Stimulated activated effector memory CD8-positive, alpha-beta T cell treated with anti-CD3 and anti-CD28 coated beads, Interleukin-12 subunit alpha, Interleukin-12 subunit beta, amount 100 ng/mL, for 72 hours (primary cell): ENCODE data around the gene METAP1.
"Not testable (repeated sequence)": the region's sequence is repeated elsewhere in the genome, so short reads cannot be mapped to it uniquely, and the experiment has no call there.

Experiments used
- ATAC-seq: fragments of 150-1000 bp; cut with Tn5 transposase; 2 replicates; pipeline ENCODE4 v1.10.0; 2021
- DNase-seq, 2 donors: peaks; one replicate each; pipeline ENCODE4 v3.0.0; 2021 to 2022; ENCODE audit warnings: low spot score in 2 of 2
- H3K27ac Mint-ChIP-seq: one replicate; pipeline ENCODE4 v1.8.0; 2022; ENCODE audit warnings: mild to moderate bottlenecking, mixed read lengths
- H3K36me3 Mint-ChIP-seq: one replicate; pipeline ENCODE4 v1.8.0; 2022; ENCODE audit warnings: mild to moderate bottlenecking, mixed read lengths
- H3K4me1 Mint-ChIP-seq: one replicate; pipeline ENCODE4 v1.8.0; 2022; ENCODE audit warnings: mixed read lengths
- H3K4me3 Mint-ChIP-seq: one replicate; pipeline ENCODE4 v1.8.0; 2022; ENCODE audit warnings: mild to moderate bottlenecking, mixed read lengths
- H3K9me3 Mint-ChIP-seq: one replicate; pipeline ENCODE4 v1.8.0; 2022; ENCODE audit warnings: mixed read lengths

METAP1 gene

GRCh38 chr4:98987720-98988119 lies 7.8 kb upstream of the METAP1 start:
- no peak overlapping the region for H3K4me3 Mint-ChIP-seq
- no peak for DNase-seq
- peaks cover 4% of the 10 kb centered on the region for H3K9me3 Mint-ChIP-seq
- no peak overlapping the region for H3K27ac Mint-ChIP-seq
- H3K4me1 Mint-ChIP-seq: no peaks in the 10 kb centered on the region
- ATAC-seq: no peak
- H3K36me3 Mint-ChIP-seq: no peaks in the 10 kb centered on the region

- H3K27ac Mint-ChIP-seq, DNase-seq, ATAC-seq, H3K4me3 Mint-ChIP-seq, H3K36me3 Mint-ChIP-seq, H3K9me3 Mint-ChIP-seq: not testable (repeated sequence)
- H3K4me1 Mint-ChIP-seq: peaks cover 24% of the 10 kb centered on the region
Observed at GRCh38 chr4:98992835-98993234, 2.7 kb upstream of the METAP1 start.

GRCh38 chr4:98993419-98994071 lies 2.0 kb upstream of the METAP1 start:
- no peak for DNase-seq
- H3K9me3 Mint-ChIP-seq: no peaks in the 10 kb centered on the region
- peaks cover 5% of the 10 kb centered on the region for H3K36me3 Mint-ChIP-seq
- H3K4me1 Mint-ChIP-seq: peaks cover 29% of the 10 kb centered on the region
- no peak for ATAC-seq
- H3K4me3 Mint-ChIP-seq: no peak overlapping the region
- H3K27ac Mint-ChIP-seq: no peak overlapping the region

- H3K4me1 Mint-ChIP-seq: peaks cover 29% of the 10 kb centered on the region
- H3K27ac Mint-ChIP-seq: peak overlapping the region; percentile 96
- peaks cover 5% of the 10 kb centered on the region for H3K36me3 Mint-ChIP-seq
- H3K4me3 Mint-ChIP-seq: peak overlapping the region; percentile 68
- H3K9me3 Mint-ChIP-seq: no peaks in the 10 kb centered on the region
- ATAC-seq (no peak), DNase-seq (no peak)
Observed at GRCh38 chr4:98994474-98995182, 893 bp upstream of the METAP1 start.

- no peak for ATAC-seq
- Mint-ChIP-seq H3K27ac (peak overlapping the region; percentile 96), H3K36me3 (peaks cover 12% of the 10 kb centered on the region), H3K4me1 (peaks cover 40% of the 10 kb centered on the region), H3K9me3 (no peaks in the 10 kb centered on the region), H3K4me3 (peak overlapping the region; percentile 68)
- no peak for DNase-seq
Observed at GRCh38 chr4:98996056-98996764, 689 bp downstream of the METAP1 start.

- H3K4me1 Mint-ChIP-seq: peaks cover 40% of the 10 kb centered on the region
- peak overlapping the region; percentile 68 for H3K4me3 Mint-ChIP-seq
- peaks cover 12% of the 10 kb centered on the region for H3K36me3 Mint-ChIP-seq
- DNase-seq (no peak), ATAC-seq (no peak)
- no peaks in the 10 kb centered on the region for H3K9me3 Mint-ChIP-seq
- no peak overlapping the region for H3K27ac Mint-ChIP-seq
Observed at GRCh38 chr4:98996765-98997068, 1.2 kb downstream of the METAP1 start.

GRCh38 chr4:98997166-98997565 lies 1.6 kb downstream of the METAP1 start:
- H3K9me3 Mint-ChIP-seq: no peaks in the 10 kb centered on the region
- H3K27ac Mint-ChIP-seq: no peak overlapping the region
- peaks cover 41% of the 10 kb centered on the region for H3K4me1 Mint-ChIP-seq

GRCh38 chr4:98998551-98998950 lies 3.0 kb downstream of the METAP1 start:
- Mint-ChIP-seq H3K9me3 (no peaks in the 10 kb centered on the region), H3K4me3 (no peak overlapping the region), H3K36me3 (peaks cover 12% of the 10 kb centered on the region), H3K4me1 (peaks cover 47% of the 10 kb centered on the region), H3K27ac (no peak overlapping the region)
- no peak for ATAC-seq
- DNase-seq: no peak

More at GRCh38 chr4:98997166-98997565, 1.6 kb downstream of the METAP1 start:
- ATAC-seq (no peak), DNase-seq (no peak)
- H3K4me3 Mint-ChIP-seq: peak overlapping the region; percentile 68
- peaks cover 12% of the 10 kb centered on the region for H3K36me3 Mint-ChIP-seq

GRCh38 chr4:99002279-99002678 lies 6.8 kb downstream of the METAP1 start:
- no peak overlapping the region for H3K27ac Mint-ChIP-seq
- H3K4me1 Mint-ChIP-seq: peaks cover 50% of the 10 kb centered on the region
- H3K4me3 Mint-ChIP-seq: no peak overlapping the region
- H3K9me3 Mint-ChIP-seq: no peaks in the 10 kb centered on the region
- DNase-seq (no peak), ATAC-seq (no peak)
- peaks cover 7% of the 10 kb centered on the region for H3K36me3 Mint-ChIP-seq

GRCh38 chr4:99008051-99008450 lies 12.5 kb downstream of the METAP1 start:
- H3K36me3 Mint-ChIP-seq: peaks cover 9% of the 10 kb centered on the region
- no peak overlapping the region for H3K4me3 Mint-ChIP-seq
- no peak for ATAC-seq
- H3K4me1 Mint-ChIP-seq: peaks cover 40% of the 10 kb centered on the region
- no peak overlapping the region for H3K27ac Mint-ChIP-seq
- H3K9me3 Mint-ChIP-seq: peaks cover 4% of the 10 kb centered on the region
- DNase-seq: no peak

- Mint-ChIP-seq H3K4me1 (peaks cover 43% of the 10 kb centered on the region), H3K9me3 (peaks cover 4% of the 10 kb centered on the region), H3K4me3 (no peak overlapping the region), H3K27ac (no peak overlapping the region), H3K36me3 (peaks cover 9% of the 10 kb centered on the region)
- DNase-seq: no peak
- no peak for ATAC-seq
Observed at GRCh38 chr4:99011910-99012309, 16.4 kb downstream of the METAP1 start.

- Mint-ChIP-seq H3K27ac (no peak overlapping the region), H3K9me3 (peaks cover 4% of the 10 kb centered on the region), H3K4me3 (no peak overlapping the region), H3K36me3 (peaks cover 9% of the 10 kb centered on the region), H3K4me1 (peaks cover 34% of the 10 kb centered on the region)
- DNase-seq (no peak), ATAC-seq (no peak)
Observed at GRCh38 chr4:99013402-99013843, 17.9 kb downstream of the METAP1 start.

GRCh38 chr4:99013884-99014523 lies 18.5 kb downstream of the METAP1 start:
- H3K4me3 Mint-ChIP-seq: no peak overlapping the region
- DNase-seq (no peak), ATAC-seq (peak; percentile 78)
- peaks cover 4% of the 10 kb centered on the region for H3K9me3 Mint-ChIP-seq
- peaks cover 34% of the 10 kb centered on the region for H3K4me1 Mint-ChIP-seq
- H3K27ac Mint-ChIP-seq: no peak overlapping the region
- peaks cover 9% of the 10 kb centered on the region for H3K36me3 Mint-ChIP-seq

GRCh38 chr4:99021386-99021785 lies 25.9 kb downstream of the METAP1 start:
- no peak for ATAC-seq
- no peak overlapping the region for H3K4me3 Mint-ChIP-seq
- no peaks in the 10 kb centered on the region for H3K36me3 Mint-ChIP-seq
- H3K27ac Mint-ChIP-seq: no peak overlapping the region
- H3K4me1 Mint-ChIP-seq: peaks cover 61% of the 10 kb centered on the region
- peaks cover 13% of the 10 kb centered on the region for H3K9me3 Mint-ChIP-seq
- DNase-seq: no peak

GRCh38 chr4:99022566-99022965 lies 27.0 kb downstream of the METAP1 start:
- no peak overlapping the region for H3K27ac Mint-ChIP-seq
- H3K36me3 Mint-ChIP-seq: no peaks in the 10 kb centered on the region
- peaks cover 63% of the 10 kb centered on the region for H3K4me1 Mint-ChIP-seq
- H3K4me3 Mint-ChIP-seq: no peak overlapping the region
- ATAC-seq (no peak), DNase-seq (no peak)
- peaks cover 13% of the 10 kb centered on the region for H3K9me3 Mint-ChIP-seq
